Glomerular visceral epithelial cell (primary cell): ENCODE results near the gene TMEM108.

ENCODE experiments used
- DNase-seq: peaks from one replicate; pipeline ENCODE4 v3.0.0-alpha.2; 2016; ENCODE audit errors: extremely low spot score

TMEM108 gene

DNA sequence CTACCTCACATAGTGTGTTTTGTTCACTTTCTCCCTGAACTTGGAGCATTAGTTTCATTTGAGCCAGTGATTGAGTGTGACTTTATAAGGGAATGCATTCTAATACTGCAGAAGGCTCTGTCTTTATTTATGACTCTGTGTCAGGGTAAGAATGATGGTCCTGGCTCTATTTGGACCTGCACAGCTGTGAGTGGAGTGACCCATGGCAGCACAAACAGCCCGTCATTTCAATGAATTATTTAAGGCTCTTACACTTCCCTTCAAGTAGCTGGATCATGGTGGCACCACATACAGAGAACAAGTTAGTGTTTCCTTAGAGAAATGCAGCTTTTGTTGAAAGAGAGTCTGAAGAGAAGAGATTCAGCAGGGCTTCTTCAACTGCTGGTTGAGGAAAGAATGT lies 16.4 kb downstream of the TMEM108 start:
- no peak for DNase-seq

DNA sequence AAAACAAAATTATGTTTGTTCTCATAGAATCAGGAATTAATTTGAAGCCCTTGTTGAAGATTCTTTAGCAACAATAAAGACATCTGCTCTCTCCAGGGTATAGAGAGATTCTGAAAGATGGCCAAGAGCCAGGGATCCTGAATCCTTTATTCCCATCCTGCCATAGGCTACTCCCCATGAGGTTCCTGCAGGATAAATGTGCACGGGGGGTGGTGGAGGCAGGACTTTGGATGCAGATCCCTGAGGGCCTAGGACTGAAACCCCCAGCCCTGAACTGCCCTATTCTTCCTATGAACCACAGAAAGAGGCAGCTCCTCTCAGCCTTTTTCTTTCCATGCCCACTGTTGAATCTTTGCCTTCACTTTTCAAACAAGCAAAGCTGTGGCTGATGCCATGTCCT lies 17.1 kb downstream of the TMEM108 start:
- no peak for DNase-seq

- no peak for DNase-seq
These were observed 20.1 kb downstream of the TMEM108 start for GRCh38 chr3:133058243-133058642.

DNA sequence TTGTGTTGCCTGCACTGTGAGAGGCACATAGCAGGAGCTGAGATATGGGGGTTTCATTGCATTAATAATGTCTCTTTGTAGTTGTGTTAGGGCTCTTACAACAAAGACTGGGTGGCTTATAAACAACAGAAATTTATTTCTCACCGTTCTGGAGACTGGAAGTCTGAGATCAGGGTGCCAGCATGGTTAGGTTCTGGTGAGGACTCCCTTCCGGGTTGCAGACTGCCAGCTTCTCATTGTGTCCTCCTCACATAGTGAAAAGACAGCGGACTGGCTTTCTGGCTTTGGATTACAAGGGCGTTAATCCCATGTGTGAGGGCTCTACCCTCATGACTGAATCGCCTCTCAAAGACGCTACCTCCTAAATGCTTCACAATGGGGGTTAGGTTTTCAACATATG lies 20.6 kb downstream of the TMEM108 start:
- no peak for DNase-seq

DNA sequence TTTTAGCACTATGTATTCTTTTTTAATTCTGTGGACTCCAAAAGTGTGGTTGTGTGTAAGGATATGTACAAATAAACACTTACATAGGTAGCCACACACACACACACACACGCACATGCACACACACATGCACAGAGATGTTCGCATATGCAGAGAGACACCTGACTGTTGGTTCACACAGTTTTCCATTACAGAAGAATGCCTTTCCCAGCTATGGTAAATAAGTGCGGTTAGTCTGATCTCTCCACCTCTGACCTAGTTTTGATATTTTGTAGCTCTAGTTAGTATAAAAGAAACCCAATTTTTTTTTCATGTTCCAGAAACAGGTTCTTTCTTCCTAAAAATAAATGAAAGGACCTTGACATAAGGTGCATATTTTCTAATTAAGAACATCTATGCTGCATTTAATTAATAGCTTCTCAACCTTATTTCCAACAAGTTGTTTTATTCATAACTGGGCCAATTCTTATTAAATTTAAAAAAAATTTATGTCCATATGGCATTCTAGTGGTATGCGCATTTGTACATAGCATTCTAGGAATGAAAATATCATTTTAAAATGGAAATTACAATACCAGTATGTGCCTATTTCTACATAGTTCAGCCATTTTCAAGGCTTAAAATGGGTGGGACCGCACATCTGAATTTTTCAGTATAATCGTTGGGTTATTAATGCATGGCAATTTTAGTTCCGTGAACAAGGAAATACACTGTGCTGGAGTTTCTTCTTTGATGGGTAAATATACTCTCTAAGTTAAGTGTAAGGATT lies 27.2 kb downstream of the TMEM108 start:
- DNase-seq = no peak

- DNase-seq = no peak
These were observed 27.8 kb downstream of the TMEM108 start for GRCh38 chr3:133066026-133066425.

GRCh38 chr3:133069556-133070286 lies 31.5 kb downstream of the TMEM108 start:
- DNase-seq = no peak

DNA sequence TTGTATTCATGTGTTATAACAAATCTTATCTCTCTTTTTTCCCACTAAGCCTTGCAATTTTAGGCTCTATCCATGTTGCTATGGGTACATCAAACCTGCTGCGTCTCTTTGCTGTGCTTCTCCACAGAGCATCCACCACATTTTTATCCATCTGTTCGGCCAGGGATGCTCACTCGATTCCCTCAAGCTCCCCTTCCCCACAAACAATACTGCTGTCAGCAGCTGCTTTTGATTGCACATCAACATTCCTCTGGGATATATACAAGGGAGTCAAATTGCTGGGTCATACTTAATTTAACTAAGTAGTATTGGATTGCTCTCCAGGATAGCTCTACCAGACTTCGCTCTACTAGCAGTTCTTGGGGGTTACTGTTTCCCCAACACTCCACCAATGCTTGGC lies 36.8 kb downstream of the TMEM108 start:
- DNase-seq = no peak

DNA sequence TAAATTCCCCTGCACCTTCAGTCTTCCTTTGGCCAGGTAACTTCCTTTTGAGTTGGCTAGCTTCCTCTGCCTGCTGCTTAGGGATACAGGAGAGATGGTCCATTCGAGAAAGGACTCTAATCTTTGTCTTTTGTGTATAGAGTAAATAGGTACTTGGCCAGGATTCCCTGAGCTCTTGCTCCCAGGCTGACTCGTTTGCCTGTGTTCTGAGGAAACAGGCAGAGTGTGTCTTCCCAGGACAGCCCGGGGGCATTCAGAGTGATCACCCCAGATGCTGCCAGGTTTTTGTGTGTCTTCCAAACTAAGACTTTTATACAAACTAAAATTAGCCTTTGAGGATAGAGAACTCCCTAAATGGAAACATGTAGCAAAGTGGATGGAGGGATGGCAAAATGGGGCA lies 39.5 kb downstream of the TMEM108 start:
- no peak for DNase-seq

DNA sequence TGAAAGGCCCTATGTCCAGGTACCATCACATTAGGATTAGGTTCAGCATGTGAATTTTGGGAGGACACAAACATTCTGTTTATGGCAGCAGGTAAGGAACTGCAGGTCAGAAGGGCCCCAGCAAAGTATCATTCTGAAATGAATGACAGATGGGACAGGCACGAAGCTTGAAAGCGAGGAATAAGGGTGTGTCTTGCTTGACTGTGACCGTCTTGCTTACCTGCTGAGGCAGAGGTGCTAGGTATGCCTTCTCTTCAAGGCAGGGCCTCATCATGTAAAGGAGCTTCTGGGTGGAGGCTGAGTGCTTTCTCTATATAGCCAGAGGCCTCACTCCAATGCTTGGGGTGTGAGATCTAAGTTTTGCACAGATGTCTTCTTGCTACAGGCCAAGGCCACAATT lies 41.4 kb downstream of the TMEM108 start:
- DNase-seq = no peak

DNA sequence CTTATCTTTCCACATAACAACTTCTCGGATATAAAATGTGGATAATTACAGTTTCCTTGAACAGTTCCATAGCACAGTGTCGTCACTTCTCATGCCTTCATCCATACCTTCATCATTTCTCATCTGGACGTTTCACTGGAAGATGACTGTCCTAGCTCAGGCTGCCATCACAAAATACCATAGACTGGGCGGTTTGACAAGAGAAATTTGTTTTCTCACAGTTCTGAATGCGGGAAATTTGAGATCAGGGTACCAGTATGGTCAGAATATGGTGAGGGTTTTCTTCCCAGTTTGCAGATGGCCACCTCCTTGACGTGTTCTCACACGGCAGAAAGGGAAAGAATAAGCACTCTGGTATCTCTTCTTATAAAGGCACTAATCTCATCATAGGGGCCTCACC lies 42.8 kb downstream of the TMEM108 start:
- DNase-seq = no peak

GRCh38 chr3:133083395-133083794 lies 45.2 kb downstream of the TMEM108 start:
- no peak for DNase-seq

DNA sequence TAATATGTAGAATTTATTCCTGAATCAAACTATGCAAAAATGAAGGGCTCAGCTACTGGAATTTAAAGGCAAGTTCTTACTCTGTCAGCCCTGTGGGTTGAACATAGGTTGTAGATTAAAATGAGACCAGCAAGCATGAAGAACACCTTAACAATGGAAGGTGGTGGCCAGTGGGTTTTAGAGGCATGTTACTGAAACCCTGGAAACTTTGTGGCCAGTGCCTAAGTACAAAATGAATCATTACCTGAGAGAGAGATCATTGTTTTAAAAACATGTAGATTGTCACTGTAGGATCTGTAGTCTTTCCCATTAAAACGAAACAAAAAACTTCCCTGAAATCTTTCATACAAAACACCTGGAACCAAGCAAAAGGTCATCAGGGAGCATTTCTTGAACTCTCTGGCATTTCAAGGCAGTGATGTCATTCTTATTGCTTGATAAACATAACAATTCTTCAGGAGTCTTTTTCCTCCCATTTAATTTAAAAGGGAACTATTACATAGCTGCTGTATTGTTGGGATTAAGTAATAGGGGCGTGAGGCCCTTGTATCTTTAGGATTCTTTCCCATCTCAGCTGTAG lies 51.8 kb downstream of the TMEM108 start:
- DNase-seq = no peak

DNA sequence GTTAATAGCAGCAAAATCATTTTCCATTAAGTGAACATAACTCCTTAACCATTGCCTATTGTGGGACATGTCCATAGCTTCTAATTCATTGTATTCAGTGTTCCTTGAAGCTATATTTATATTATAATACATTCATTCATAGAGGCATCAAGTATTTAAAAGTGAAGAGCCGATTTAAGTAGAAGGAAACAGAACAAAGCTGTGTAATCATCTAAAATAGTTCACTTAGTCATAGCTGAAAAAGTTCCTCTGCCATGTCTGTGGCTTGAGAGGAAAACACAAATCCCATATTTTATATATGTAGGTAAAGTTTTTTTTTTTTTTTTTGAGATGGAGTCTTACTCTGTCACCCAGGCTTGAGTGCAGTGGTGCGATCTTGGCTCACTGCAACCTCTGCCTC lies 54.5 kb downstream of the TMEM108 start:
- DNase-seq = no peak

- DNase-seq = no peak
These were observed 55.2 kb downstream of the TMEM108 start for GRCh38 chr3:133093366-133093765.

- no peak for DNase-seq
These were observed 58.9 kb downstream of the TMEM108 start for GRCh38 chr3:133096900-133097613.

DNA sequence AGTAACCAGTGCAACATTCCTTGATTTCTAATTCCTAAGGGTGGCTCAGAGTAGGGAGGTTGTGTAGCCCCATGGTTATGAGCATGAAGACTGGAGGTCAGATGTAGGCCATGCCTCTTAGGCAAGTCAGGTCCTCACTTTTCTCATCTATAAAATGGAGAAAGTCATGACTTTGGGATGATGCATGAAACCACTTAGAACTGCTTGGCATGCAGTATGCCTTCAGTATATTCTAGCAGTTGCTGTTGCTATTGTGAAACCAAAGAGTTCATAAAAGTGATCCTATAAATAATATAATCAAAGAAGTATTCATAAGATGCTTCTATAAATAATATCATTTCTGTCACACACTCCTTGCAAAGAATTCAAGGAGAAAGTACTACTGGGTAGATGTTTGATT lies 65.5 kb downstream of the TMEM108 start:
- no peak for DNase-seq

GRCh38 chr3:133106169-133106568 lies 68.0 kb downstream of the TMEM108 start:
- no peak for DNase-seq

GRCh38 chr3:133112666-133113065 lies 74.5 kb downstream of the TMEM108 start:
- no peak for DNase-seq

GRCh38 chr3:133113526-133113925 lies 75.3 kb downstream of the TMEM108 start:
- no peak for DNase-seq

- DNase-seq = no peak
These were observed 75.9 kb downstream of the TMEM108 start for GRCh38 chr3:133113927-133114597.

DNA sequence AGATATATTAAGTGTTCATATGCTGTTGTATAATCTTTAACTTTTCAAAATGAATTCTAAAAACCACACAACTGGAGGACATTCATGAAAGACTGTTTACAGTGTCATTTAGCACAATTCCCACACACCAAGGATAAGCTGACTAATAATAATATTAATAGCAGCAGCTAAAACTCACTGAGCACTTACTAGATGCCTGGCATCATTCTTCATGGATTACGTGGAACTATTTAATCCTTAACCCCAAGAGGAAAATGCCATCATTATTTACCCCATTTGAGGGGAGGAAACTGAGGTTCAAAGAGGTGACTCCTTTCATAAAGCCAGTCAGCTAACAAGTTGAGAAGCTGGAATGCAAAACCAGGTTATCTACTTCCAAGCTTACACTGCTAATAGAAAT lies 77.0 kb downstream of the TMEM108 start:
- no peak for DNase-seq
